ENCODE results near the gene RBM4.

Gene RBM4

DNA sequence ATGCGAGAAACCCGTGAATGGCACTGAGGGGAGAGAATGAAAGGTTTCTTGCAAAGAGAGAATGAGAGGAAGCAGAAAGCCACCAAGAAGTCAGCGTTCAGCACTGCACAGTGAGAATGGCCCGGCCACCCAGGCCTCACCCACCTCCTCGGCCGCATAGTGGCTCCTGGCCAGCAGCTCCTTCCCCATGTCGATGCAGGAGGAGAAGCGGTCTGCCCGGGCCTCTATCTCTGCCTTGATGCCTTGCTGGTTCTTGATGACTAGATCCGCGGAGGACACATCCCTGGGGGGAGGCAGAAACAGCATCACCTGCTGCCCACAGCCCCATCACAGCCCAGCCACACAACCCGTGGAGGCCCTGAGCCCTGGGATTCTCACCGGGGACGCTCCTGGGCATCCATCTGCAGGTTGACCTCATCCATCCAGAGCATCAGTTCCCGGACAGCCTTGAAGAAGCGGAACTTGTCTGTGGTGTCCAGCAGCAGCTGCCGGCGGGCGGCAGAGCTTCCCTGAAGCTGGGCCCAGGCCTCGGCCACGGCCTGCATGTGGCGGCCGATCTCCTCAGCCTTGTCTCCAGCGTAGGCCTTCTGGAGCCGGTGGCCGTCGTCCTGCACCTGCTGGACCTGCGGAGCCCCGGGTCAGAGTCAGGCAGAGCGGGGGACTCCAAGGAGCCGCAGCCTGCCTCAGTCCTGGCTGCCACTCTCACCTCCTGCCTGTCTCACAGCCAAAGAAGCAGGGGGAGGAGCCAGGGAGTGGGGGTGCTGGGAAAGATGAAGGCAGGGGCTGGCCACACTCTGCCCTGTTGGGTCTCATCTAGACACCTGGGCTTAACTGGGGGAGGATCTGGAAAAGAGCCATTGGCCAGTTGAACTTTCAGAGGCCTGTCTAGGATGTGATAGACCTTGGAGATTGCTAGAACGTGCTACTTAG lies 51.4 kb downstream of the RBM4 start:
- no peak for DNase-seq

GRCh38 chr11:66691311-66691980 lies 52.9 kb downstream of the RBM4 start:
- DNase-seq, result no peak

- DNase-seq, result no peak
Measured at GRCh38 chr11:66692446-66692845, 53.9 kb downstream of the RBM4 start.

DNA sequence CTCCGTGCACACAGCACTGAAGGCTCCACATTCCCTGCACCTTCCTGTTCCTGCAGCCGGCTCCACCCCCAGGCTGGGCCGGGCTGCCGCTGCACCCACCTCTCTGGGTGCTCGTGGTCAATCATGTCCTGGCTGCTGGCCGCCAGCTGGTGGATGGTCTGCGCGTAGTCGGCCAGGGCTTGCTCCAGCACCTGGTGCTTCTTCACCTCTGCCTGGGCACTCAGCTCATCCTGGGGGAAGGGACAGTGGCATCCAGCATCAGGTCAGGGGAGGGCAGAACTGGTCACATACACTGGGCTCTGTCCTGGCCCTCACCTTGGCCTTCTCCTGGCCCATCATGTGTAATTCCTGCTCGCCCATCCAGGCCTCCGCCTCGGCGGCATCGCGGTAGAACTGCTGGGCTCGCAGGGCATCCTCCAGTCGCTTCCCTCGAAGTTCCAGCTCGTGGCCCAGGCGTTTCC lies 54.4 kb downstream of the RBM4 start:
- no peak for DNase-seq

- no peak for DNase-seq
Measured at GRCh38 chr11:66693356-66694055, 55.0 kb downstream of the RBM4 start.

DNA sequence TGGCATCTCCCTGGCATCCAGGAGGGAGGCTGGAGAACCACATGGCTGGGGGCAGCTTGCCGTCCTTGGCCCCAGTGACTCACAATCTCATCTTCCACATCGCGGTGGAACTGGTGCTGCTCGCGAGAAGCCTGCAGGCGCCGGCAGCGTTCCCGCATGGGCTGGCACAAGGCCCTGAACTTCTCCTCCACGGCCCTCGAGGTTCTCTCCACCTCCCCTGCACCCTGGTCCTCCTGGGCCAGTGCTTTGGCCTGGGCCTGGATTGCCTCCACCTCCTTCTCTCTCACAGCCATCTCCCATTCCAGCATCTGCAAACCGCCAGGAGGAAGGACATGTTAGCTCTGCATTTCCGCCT lies 55.5 kb downstream of the RBM4 start:
- no peak for DNase-seq

DNA sequence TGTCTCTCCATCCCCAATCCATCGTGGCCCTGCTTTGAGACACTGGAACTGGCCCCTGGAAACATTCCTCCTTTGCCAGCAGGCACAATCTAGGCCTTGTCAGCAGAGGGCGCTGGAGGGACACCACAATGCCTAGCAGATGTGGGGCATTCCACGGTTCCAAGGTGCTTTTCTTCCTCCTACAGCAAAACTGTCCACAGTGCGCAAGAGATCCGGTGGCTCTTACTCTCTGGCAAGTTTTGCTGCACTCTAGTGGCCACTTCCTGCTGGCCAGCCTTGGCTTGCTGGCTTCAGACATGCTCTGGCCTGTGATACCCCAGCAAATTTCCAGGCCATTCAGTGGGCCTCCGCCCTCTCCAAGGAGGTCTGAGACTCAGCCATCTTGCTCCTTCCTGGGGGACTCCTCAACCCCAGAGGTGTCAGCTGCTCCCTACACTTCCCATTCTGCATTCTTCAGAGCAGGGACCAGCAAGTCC lies 56.3 kb downstream of the RBM4 start:
- DNase-seq, result peak; percentile 96
